BJ (cell line): ENCODE results near the gene LPAR1. TPM values are rescaled to one million over a fixed set of nuclear protein-coding genes. Genes with fewer than 3 reads are reported as not detected.

Experiments used
- CTCF ChIA-PET: fragments of 350-600 bp; formaldehyde crosslinking; extraction: SDS; loops from one replicate; lab custom pipeline; 2021; ENCODE audit warnings: antibody characterized with exemption, inconsistent platforms; lab: Yijun Ruan, JAX
- POLR2A ChIA-PET: fragments of 300-600 bp; sonication (Branson Sonifier 250); formaldehyde crosslinking; extraction: SDS; loops from one replicate; lab custom pipeline; 2021; ENCODE audit warnings: antibody characterized with exemption; lab: Charles Lee
- DNase-seq: peaks from one replicate; pipeline ENCODE4 v3.0.0-alpha.2; 2011; ENCODE audit warnings: low read depth
- H3K27me3 ChIP-seq: 2 replicates; pipeline ENCODE4 v1.6.0; 2011; ENCODE audit warnings: low read length; ENCODE audit not compliant: control insufficient read depth, insufficient read depth
- H3K36me3 ChIP-seq: 2 replicates; pipeline ENCODE4 v1.5.1; 2011; ENCODE audit warnings: low read length; ENCODE audit not compliant: control insufficient read depth, insufficient read depth
- H3K4me3 ChIP-seq: 2 replicates; pipeline ENCODE4 v1.5.1; 2011; ENCODE audit warnings: low read depth, mild to moderate bottlenecking, control low read depth, low read length
- polyA minus RNA-seq: library from RNA; depleted of rRNA, polyadenylated mRNA; stranded (reverse); fragments of >200 nt; gene quantifications from 2 replicates; pipeline ENCODE4 v1.2.3, GENCODE V29; 2011; rRNA and poly(A)+ RNA removed
- polyA plus RNA-seq: library from polyadenylated mRNA; depleted of rRNA; stranded (reverse); fragments of >200 nt; gene quantifications from 2 replicates; pipeline ENCODE4 v1.2.3, GENCODE V29; 2011; rRNA removed
- TF ChIP-seq, protein P1 (sequence below): IDR thresholded peaks from 2 replicates; pipeline ENCODE4 v1.5.1; 2011; ENCODE audit warnings: low read depth, mild to moderate bottlenecking, control low read depth, inconsistent platforms, low read length, moderate library complexity; ENCODE audit not compliant: insufficient read depth

Gene LPAR1, protein sequence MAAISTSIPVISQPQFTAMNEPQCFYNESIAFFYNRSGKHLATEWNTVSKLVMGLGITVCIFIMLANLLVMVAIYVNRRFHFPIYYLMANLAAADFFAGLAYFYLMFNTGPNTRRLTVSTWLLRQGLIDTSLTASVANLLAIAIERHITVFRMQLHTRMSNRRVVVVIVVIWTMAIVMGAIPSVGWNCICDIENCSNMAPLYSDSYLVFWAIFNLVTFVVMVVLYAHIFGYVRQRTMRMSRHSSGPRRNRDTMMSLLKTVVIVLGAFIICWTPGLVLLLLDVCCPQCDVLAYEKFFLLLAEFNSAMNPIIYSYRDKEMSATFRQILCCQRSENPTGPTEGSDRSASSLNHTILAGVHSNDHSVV
- 211 and 224 TPM in 2 replicates for polyA plus RNA-seq
- polyA minus RNA-seq, result 376 and 552 TPM in 2 replicates

DNA sequence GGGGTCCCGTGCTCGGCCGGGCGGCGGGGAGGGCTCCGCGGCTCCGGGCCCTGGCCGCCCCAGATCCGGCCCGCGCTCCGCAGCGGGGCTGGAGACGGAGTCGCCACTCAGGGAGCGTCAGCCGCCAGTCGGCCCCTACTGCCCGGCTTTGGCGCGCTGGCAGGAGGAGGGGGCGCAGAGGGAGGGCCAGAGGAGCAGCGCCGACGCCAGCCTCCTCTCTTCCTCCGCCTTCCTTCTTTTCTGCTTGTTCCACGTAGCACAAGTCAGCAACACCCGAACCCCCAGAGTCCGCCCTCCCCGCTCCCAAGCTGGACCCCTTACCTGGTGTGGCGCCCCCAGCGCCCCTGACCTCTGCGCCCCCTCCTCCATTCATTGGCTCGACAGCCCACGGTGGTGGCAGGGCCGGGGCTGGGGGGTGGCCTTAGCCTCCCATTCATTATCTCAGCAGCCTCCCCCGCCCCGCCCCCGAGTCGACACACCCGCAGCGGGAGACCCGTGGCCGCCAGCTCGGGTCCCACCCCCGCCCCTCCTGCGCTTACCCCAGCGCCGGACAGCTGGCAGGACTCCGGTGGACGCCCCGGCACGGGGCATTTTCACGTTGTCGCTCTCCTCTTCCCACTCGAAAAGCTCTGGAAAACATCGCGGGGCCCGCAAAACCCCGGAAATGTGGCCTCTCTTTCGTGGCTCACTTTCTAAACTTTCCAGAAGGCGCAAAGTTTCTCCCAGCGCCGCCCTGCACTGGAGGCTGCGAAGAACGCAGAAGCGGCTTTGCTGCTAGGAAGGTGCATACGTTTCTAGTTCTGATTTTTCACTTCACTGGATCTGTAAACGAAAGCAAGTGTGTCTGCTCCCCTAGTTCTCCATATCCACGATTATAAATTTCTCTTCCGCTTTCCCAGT, at the start of gene LPAR1:
TSS of gene LPAR1 (minus strand) at position 140 of the 900 bp plus-strand sequence. CDS start 66,353 bp downstream, outside the sequence.
- no peaks in the 10 kb centered on the region for H3K27me3 ChIP-seq
- TF ChIP-seq, protein P1, sequence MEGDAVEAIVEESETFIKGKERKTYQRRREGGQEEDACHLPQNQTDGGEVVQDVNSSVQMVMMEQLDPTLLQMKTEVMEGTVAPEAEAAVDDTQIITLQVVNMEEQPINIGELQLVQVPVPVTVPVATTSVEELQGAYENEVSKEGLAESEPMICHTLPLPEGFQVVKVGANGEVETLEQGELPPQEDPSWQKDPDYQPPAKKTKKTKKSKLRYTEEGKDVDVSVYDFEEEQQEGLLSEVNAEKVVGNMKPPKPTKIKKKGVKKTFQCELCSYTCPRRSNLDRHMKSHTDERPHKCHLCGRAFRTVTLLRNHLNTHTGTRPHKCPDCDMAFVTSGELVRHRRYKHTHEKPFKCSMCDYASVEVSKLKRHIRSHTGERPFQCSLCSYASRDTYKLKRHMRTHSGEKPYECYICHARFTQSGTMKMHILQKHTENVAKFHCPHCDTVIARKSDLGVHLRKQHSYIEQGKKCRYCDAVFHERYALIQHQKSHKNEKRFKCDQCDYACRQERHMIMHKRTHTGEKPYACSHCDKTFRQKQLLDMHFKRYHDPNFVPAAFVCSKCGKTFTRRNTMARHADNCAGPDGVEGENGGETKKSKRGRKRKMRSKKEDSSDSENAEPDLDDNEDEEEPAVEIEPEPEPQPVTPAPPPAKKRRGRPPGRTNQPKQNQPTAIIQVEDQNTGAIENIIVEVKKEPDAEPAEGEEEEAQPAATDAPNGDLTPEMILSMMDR, result 0 out of 2 replicates have a peak, but pooled peaks have one; percentile 5
- no peak for DNase-seq
- CTCF ChIA-PET, result interaction anchor here (0.5 to 1.2 kb wide), 4 partner anchors 11 to 259 kb away, joined by 3 to 4 read pairs (median 3); no protein-coding TSS in a partner anchor
- H3K36me3 ChIP-seq, result no peaks in the 10 kb centered on the region
- POLR2A ChIA-PET, result interaction anchor here (0.6 kb wide), 1 partner anchor 249 kb away, joined by 6 read pairs; no protein-coding TSS in a partner anchor
- H3K4me3 ChIP-seq, result peak within 1 kb of the TSS; percentile 95

DNA sequence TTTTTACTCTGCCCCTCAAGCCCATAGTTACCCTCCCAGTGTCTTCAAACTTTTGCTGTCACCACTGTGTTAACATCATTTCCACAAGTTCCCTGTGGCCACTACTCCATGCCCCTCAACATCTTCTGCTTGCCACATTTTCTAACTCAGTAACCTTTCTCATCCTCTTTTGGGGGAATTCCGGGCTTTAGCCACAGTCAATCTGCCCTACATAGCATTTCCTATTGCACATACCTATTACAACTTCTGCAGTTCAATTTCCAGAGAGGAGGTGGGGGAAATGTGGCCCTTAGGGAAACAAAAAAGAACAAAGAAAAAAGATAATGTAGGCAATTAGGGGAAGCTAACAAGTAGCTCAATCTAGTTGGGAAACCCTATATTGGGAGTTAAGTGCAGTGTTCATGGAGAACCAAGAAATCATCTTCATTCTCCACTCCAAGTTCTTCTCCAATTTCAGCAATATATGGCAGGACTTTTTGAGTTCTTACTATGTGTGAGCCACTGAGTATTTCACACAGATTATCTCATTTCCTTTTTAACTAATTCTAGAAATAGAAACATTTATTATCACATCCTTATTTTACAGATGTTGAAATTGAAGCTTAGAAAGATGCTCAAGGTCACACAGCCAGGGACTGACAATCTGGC, 40.2 kb upstream of the LPAR1 start:
- DNase-seq, result no peak
- Histone ChIP-seq H3K27me3 (no peaks in the 10 kb centered on the region), H3K36me3 (no peaks in the 10 kb centered on the region), H3K4me3 (no peak overlapping the region)
- POLR2A ChIA-PET, result no interaction called here
- TF ChIP-seq, protein P1, result no peak
- CTCF ChIA-PET, result no interaction called here

DNA sequence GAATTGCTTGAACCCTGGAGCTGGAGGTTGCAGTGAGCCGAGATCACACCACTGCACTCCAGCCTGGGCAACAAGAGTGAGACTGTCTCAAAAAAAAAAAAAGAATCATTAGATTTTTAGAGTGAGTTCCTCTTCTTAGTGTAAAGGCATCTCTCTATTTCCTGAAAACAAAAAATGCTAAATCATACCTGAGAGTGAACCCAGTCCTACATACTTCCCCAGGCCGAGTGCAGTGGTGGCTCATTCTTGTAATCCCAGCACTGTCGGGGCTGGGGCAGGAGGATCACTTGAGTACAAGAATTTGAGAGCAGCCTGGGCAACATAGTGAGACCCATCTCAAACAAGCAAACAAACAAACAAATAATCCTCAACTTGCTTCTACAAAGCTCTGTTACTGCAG, 38.2 kb upstream of the LPAR1 start:
- Histone ChIP-seq H3K36me3 (no peaks in the 10 kb centered on the region), H3K4me3 (no peak overlapping the region), H3K27me3 (no peaks in the 10 kb centered on the region)
- TF ChIP-seq, protein P1, result no peak
- ChIA-PET CTCF (interaction anchor here (0.6 to 1.7 kb wide), 2 partner anchors 8 to 16 kb away, joined by 3 to 4 read pairs; no protein-coding TSS in a partner anchor), POLR2A (no interaction called here)
- no peak for DNase-seq

DNA sequence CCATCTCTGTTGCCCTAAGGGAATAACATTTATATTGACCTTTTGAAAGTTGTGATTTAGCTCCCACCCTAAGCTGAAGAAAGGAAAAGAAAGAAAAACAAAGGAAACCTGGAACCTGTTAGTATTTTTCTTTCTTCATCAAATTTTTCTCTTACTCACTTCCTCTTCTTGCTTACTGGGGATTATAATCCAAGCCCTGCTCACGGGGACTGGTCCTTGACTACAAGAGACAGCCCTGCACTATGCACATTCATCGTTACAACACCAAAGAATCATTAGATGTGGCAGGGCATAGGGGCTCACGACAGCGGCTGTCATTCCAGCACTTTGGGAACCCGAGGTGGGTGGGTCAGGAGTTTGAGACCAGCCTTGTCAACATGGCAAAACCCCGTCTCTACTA, 37.8 kb upstream of the LPAR1 start:
- H3K4me3 ChIP-seq, result no peak overlapping the region
- H3K36me3 ChIP-seq, result no peaks in the 10 kb centered on the region
- H3K27me3 ChIP-seq, result no peaks in the 10 kb centered on the region
- no peak for DNase-seq
- ChIA-PET POLR2A (no interaction called here), CTCF (no interaction called here)
- TF ChIP-seq, protein P1, result no peak
